Activated CD8-positive, alpha-beta memory T cell treated with anti-CD3 and anti-CD28 coated beads, Interleukin-2, amount 50 U/mL, for 1 hour (primary cell): ENCODE results near the gene ZNF750.
A peak's percentile ranks its signal among the peaks of the same experiment; 100 is the strongest.

Experiments
- DNase-seq: peaks from one replicate; pipeline ENCODE4 v3.0.0-alpha.2; 2020; ENCODE audit errors: extremely low read depth

Gene ZNF750

DNA sequence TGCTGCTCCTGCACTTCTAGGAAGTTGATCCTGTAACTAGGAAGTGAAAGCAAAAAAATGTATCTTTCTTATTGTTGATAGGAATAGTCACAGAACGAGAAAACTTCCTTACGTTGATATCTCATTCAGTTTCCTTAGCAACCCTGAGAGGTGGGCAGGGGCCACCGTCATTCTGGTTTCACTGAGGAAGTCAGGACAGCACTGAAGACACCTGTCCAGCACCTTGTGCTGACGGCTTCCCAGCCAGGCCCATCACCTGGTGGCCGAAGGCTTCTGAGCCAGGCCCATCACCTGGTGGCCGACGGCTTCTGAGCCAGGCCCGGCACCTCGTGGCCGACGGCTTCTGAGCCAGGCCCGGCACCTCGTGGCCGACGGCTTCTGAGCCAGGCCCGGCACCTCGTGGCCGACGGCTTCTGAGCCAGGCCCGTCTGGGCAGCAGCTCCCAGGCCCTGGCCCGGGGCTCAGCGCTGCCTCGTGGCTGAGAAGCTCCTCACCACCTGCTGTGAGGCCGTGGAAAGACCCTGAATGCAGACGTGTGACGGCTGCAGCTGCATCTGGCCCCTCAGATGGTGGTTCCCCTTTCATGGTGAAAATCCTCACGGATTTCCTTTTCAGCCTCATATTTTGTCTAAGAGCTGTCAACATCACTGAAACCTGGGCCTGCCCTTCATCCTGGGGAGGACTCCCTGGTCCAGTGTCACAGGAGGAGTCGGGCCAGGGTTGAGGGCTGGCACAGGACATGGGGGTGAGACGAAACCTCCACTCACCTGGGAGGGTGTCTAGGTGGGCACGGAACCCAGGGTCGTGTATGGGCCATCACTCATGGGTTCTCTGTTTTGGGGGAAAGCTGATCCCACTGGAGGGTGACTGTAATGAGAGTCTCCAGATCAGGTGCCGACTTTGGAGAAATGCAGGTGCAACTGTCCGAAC, 33.0 kb upstream of the ZNF750 start:
- DNase-seq = no peak

DNA sequence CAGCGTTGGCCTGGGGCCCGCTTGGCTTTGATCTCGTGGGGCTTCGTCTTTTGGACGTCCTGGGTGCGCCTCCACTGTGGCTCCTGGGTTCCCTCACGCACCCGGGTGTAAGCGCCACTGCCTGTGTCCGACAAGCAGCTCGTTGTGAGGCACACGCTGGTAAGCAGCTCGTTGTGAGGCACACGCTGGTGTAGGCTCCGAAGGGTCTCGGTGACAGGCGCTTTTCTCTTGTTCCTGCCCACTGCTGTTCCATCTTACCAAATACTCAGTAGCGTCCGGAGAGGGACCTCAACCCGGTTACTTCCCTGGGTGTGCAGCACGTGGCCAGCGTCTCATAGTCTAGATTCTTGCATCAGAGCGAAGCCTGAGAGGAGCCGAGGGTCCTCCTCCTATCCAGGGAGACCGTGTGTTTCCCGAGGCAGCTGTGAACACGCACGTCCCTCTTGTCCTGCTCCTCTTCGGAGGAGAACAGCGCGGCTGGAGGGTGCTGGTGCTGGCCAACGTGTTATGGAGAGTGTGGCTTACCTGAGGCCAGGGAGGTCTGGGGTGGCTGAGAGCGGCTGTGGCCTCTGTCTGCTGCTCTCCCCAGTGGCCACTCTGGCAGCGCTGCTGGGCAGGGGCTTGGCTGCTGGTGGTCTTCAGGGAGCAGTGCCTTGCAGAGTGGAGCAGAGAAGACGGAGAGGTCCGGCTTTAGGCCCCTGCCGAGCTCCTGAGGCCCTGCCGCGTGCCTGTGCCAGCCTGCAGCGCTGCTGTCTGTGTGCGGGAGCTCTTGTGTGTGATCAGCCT, 32.1 kb upstream of the ZNF750 start:
- DNase-seq = no peak

- DNase-seq = no peak
These were observed 31.4 kb upstream of the ZNF750 start for GRCh38 chr17:82871056-82871775.

- no peak for DNase-seq
These were observed 30.7 kb upstream of the ZNF750 start for GRCh38 chr17:82870541-82870940.

GRCh38 chr17:82870091-82870491, 30.3 kb upstream of the ZNF750 start:
- no peak for DNase-seq

- DNase-seq = no peak
These were observed 29.7 kb upstream of the ZNF750 start for GRCh38 chr17:82869536-82869935.

DNA sequence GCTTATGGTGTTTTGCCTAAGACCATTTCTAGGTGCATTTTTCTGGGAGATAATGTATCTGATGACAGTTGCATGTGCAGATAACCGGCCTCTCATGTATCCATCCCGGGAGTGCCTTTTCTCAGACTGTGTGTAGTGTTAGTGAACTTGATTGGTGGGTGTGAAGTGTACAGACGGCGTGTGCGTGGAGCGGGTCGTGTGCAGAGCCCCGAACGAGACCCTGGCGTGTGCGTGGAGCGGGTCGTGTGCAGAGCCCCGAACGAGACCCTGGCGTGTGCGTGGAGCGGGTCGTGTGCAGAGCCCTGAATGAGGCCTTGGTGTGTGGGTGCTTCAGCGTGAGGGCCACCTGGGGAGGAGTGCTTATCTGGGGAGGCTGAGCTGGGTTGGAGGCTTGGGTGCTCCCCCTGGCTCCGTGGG, 28.9 kb upstream of the ZNF750 start:
- no peak for DNase-seq

DNA sequence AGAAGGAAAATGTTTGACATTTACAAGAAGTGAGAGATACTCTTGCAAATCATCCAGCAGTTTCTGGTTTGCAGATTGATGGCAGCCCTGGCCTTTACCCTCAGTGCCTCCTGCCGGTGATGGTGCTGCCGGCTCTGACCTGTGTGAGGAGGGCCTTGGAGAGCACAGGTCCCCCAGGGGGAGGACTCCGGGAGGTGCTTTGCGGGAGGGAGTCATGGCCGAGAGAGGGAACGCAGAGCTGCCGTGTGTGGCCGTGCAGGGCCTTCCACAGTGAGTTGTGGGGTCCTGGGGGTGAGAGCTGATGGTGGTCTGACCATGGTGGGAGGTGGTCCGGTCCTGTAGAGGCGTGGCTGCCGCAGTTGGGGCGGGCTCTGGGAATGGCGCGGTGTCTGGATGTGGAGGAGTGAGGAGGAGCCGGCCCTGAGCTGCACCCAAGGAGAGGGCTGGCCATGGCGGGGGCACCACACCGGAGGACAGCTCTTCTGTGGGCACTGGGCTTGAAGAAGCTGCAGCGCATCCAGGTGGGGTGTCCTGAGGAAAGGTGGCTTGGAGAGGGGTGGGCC, 28.0 kb upstream of the ZNF750 start:
- no peak for DNase-seq

GRCh38 chr17:82866590-82867191, 26.9 kb upstream of the ZNF750 start:
- no peak for DNase-seq

GRCh38 chr17:82865774-82866395, 26.1 kb upstream of the ZNF750 start:
- no peak for DNase-seq

GRCh38 chr17:82865274-82865673, 25.5 kb upstream of the ZNF750 start:
- DNase-seq = no peak

DNA sequence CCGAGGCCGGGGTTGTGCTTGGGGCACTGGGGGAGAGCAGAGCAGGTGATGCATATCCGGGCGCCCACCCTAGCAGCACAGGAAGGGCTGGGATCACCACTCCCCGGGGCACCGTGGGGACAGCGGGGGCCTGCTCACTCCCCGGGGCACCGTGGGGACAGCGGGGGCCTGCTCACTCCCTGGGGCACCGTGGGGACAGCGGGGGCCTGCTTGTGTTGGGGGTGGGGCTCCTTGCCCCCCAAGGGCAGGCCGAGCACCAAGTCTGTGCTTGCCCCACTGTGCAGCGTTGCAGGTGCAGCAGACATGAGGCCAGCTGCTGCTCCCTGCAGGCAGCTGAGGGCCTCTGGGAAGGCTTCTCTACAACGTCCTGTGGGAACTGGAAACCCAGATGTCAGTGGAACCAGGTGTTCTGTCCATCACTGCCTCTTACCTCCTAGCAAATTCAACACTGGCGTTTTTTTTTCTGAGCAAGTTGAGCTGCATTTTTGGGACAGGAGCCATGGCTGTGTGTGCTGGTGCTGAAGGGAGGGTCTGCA, 25.0 kb upstream of the ZNF750 start:
- no peak for DNase-seq

GRCh38 chr17:82863941-82864712, 24.3 kb upstream of the ZNF750 start:
- DNase-seq = peak; percentile 82

DNA sequence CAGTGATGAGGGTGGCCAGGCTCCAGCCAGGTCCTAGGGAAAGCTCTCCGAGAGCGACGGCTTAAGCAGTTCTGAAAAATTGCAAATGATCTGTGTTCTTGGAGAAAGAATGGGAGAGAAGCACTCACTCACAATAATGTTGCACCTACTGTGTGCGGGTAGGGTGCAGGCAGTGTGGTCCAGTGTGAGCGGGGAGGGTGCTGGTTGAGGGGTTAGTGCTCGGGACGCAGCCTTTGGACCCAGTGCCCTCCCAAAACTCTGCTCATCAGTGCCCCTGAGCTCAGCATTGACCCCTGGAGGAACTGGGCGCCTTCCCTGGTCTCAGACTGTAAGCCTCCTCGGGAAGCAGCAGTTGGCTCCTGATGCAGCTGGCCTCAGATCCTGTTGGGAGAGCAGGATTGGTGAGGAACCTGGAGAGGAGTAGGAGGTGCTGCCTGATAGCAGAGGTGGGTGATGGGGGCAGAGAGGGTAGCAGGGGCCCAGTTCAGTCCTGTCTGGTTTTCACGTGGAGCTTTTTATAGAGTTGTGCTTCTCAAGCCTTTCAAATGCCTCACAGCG, 23.6 kb upstream of the ZNF750 start:
- no peak for DNase-seq

- no peak for DNase-seq
These were observed 23.0 kb upstream of the ZNF750 start for GRCh38 chr17:82862737-82863382.

DNA sequence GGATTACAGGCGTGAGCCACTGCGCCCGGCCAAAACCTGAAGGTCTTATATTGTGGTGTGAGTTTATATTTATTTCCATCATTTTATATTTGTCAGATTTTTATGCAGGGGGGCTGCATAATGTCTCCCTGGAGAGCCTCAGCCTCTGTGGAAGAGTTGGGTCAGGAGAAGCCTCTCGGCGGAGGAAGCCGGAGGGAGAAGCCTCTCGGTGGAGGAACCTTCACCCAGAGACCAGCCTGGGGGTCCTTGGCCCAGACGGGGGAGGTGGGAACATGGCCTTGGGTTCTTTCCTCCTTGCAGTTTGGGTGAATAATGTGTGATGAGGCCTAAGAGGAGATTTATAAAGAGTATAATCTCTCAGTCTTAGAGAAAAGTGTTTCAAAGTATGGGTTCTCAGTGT, 22.4 kb upstream of the ZNF750 start:
- DNase-seq = no peak

- no peak for DNase-seq
These were observed 21.6 kb upstream of the ZNF750 start for GRCh38 chr17:82861393-82861775.

DNA sequence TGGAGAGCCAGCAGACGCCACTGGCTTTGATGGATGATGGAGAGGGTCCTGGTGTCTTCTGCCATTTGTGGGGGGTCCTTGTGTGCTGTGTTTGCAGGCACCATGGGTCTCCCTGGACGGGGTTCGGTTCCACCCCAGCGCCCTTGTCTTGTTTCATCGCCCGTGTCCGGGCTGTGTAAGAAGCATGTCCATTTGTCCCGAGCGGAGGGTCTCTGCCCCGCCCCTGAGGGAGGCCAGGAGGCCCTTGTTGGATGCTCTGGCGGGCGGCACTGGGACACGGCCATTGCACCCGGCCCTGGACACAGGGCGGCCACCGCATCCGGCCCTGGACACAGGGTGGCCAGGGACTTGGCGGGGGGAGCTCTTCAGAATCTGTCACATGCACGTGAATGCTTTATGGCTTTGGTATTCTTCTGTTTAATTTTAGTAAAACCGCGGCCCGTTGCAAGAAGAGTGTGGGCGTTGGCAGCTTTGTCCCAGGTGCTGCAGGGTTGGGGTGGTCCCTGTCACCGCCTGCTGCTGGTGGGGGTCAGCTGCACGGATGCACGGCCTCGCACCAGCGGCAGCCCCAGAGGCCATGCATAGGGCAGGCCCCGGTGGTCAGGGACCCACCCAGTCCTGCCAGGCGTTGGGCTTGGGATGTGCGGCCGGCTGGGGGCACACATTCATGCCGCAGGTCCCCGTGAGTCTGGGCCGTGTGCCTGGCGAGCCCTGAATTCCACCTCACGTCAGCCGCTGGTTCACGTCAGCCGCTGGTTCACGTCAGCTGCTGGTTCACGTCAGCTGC, 21.0 kb upstream of the ZNF750 start:
- no peak for DNase-seq
